BJ (cell line): ENCODE data around the gene IKBKE. TPM values are rescaled to one million over a fixed set of nuclear protein-coding genes. Genes with fewer than 3 reads are reported as not detected.

Source experiments
- CTCF ChIA-PET: fragments of 350-600 bp; formaldehyde crosslinking; extraction: SDS; loops from one replicate; lab custom pipeline; 2021; ENCODE audit warnings: antibody characterized with exemption, inconsistent platforms; lab: Yijun Ruan, JAX
- POLR2A ChIA-PET: fragments of 300-600 bp; sonication (Branson Sonifier 250); formaldehyde crosslinking; extraction: SDS; loops from one replicate; lab custom pipeline; 2021; ENCODE audit warnings: antibody characterized with exemption; lab: Charles Lee
- DNase-seq: peaks from one replicate; pipeline ENCODE4 v3.0.0-alpha.2; 2011; ENCODE audit warnings: low read depth
- H3K27me3 ChIP-seq: 2 replicates; pipeline ENCODE4 v1.6.0; 2011; ENCODE audit warnings: low read length; ENCODE audit not compliant: control insufficient read depth, insufficient read depth
- H3K36me3 ChIP-seq: 2 replicates; pipeline ENCODE4 v1.5.1; 2011; ENCODE audit warnings: low read length; ENCODE audit not compliant: control insufficient read depth, insufficient read depth
- H3K4me3 ChIP-seq: 2 replicates; pipeline ENCODE4 v1.5.1; 2011; ENCODE audit warnings: low read depth, mild to moderate bottlenecking, control low read depth, low read length
- polyA minus RNA-seq: library from RNA; depleted of rRNA, polyadenylated mRNA; stranded (reverse); fragments of >200 nt; gene quantifications from 2 replicates; pipeline ENCODE4 v1.2.3, GENCODE V29; 2011; rRNA and poly(A)+ RNA removed
- polyA plus RNA-seq: library from polyadenylated mRNA; depleted of rRNA; stranded (reverse); fragments of >200 nt; gene quantifications from 2 replicates; pipeline ENCODE4 v1.2.3, GENCODE V29; 2011; rRNA removed
- TF ChIP-seq, protein P1 (sequence below): IDR thresholded peaks from 2 replicates; pipeline ENCODE4 v1.5.1; 2011; ENCODE audit warnings: low read depth, mild to moderate bottlenecking, control low read depth, inconsistent platforms, low read length, moderate library complexity; ENCODE audit not compliant: insufficient read depth

IKBKE gene
- polyA plus RNA-seq (13.0 and 23.0 TPM in 2 replicates), polyA minus RNA-seq (18.2 and 32.1 TPM in 2 replicates)

DNA sequence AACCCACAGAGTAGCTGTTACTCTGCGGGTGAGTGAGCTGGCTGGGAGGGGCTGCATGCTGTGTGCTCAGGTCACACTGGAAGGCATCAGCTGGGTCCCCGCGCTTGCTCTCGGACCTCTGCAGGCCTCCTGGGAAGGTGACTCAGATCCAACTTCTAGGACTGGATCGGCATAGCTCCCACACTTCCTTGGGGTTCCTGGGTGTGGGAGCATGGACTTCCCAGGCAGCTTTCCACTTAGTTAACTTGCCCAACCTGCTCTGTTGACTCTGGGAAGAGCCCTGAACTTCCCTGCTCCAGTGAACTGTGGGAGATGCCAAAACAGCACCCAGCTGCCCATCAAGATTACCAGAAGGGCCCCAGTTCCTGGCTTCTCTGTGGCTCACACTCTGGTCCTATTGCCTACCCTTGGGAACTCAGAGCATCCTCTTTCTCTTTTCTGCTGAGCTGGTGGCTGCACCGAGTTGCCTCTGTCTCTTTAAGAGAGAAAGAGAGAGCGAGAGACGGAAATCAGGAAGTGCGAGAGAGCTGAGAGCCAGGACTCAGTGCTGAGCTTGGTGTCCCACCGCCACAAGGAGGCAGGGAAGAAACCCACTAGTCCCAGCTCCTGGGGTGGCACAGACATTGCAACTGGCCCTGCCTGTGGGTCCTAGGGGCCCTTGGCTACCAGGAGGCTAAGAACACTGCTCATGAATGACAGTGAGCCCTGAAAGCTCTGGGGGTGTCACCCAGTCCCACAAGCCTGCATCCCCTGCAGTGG is at the start of gene IKBKE:
Gene IKBKE (plus strand): TSS at position 544 of the 759 bp plus-strand sequence. CDS start 2,752 bp downstream, outside the sequence.
- no peak for DNase-seq
- POLR2A ChIA-PET: no interaction called here
- H3K36me3 ChIP-seq: peaks cover 10% of the 10 kb centered on the region
- H3K27me3 ChIP-seq: no peaks in the 10 kb centered on the region
- CTCF ChIA-PET: interaction anchor here (0.7 to 3.7 kb wide), 13 partner anchors 8 to 193 kb away, joined by 3 to 45 read pairs (median 4); partner anchors contain the start of gene EIF2D
- TF ChIP-seq, protein P1, sequence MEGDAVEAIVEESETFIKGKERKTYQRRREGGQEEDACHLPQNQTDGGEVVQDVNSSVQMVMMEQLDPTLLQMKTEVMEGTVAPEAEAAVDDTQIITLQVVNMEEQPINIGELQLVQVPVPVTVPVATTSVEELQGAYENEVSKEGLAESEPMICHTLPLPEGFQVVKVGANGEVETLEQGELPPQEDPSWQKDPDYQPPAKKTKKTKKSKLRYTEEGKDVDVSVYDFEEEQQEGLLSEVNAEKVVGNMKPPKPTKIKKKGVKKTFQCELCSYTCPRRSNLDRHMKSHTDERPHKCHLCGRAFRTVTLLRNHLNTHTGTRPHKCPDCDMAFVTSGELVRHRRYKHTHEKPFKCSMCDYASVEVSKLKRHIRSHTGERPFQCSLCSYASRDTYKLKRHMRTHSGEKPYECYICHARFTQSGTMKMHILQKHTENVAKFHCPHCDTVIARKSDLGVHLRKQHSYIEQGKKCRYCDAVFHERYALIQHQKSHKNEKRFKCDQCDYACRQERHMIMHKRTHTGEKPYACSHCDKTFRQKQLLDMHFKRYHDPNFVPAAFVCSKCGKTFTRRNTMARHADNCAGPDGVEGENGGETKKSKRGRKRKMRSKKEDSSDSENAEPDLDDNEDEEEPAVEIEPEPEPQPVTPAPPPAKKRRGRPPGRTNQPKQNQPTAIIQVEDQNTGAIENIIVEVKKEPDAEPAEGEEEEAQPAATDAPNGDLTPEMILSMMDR: peak; percentile 50
- peak within 1 kb of the TSS; percentile 94 for H3K4me3 ChIP-seq

DNA sequence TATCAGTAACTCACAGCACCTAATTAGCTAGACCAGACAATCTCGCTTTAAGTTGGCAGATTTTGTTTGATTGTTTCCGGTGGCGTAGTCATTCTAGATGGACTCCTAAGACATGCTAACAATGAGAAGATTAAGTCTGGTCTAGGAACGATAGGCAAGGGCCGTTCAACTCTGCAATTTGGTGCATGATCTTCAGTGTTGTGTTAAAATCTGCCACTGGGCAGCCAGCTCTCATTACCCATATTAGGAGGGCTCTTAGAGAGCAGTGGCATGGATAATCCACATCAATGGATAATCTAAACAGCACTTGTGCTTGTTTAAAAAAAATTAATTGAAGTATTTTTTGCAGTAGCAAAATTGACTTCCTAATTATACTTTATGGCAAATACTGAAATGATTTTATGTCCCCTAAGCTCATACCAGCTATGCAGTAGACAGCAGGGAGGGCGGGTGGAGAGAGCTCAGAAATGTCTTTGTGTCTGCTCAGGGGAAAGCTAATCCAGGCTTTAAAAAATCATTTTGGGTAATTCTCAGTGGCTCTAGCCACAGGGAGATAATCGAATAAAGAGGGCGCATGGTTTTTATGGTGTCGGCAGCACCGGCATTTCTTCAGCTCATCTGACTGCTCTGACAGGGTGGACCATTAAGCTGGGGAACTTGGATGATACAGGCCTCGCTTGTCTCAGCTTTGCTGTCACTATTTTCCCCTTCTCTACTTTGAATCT is 48.5 kb upstream of the IKBKE start:
- TF ChIP-seq, protein P1: no peak
- Histone ChIP-seq H3K4me3 (no peak overlapping the region), H3K27me3 (no peaks in the 10 kb centered on the region), H3K36me3 (peaks cover 1% of the 10 kb centered on the region; the same call in 1 of the 2 replicates)
- ChIA-PET POLR2A (no interaction called here), CTCF (interaction anchor here (0.9 kb wide), 2 partner anchors 25 to 39 kb away, joined by 3 read pairs; no protein-coding TSS in a partner anchor)
- no peak for DNase-seq

DNA sequence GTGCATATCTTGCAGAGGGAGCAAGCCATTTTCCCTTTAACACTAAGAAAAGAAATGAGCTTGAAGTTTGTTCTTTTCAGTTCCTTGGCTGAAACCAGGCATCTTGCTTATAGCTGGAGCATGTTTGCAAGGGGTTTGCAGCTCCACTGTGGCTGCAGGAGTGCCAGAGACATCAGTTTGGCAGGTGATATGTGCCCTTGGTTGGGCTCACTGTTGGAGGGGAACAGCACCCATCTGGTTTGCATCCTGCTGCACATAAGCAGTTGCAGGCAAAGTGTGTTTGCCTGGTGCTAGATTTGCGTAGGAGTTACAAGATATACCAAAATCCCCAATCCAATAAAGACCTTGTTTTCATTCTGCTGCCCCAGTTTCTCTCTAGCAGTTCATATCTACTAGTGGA is 47.8 kb upstream of the IKBKE start:
- POLR2A ChIA-PET: no interaction called here
- H3K27me3 ChIP-seq: no peaks in the 10 kb centered on the region
- peaks cover 3% of the 10 kb centered on the region for H3K36me3 ChIP-seq
- no peak overlapping the region for H3K4me3 ChIP-seq
- CTCF ChIA-PET: interaction anchor here (0.9 kb wide), 2 partner anchors 24 to 39 kb away, joined by 3 read pairs; no protein-coding TSS in a partner anchor
- no peak for DNase-seq
- TF ChIP-seq, protein P1: no peak

DNA sequence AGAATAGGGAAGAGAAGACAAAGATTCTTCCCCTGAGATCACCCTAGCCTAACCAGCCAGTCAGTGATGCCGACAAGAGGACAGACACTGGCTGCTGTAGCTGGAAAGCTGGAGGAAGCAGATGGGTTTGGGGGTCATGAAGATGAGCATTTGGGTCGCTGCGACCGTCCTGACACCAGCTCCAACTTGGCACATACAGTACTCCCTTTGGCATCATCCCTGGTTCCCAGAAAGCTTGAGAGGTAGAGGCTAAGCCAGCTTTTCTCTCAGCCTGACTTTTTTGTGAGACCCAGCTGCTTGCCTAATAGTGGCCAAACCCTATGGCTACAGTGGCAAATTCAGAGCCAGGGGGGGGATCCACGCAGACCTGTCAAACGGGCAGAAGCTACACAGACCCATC is 43.0 kb upstream of the IKBKE start:
- DNase-seq: no peak
- TF ChIP-seq, protein P1: no peak
- no peak overlapping the region for H3K4me3 ChIP-seq
- H3K36me3 ChIP-seq: peaks cover 6% of the 10 kb centered on the region
- ChIA-PET POLR2A (no interaction called here), CTCF (interaction anchor here (1.4 kb wide), 1 partner anchor 52 kb away, joined by 3 read pairs; no protein-coding TSS in a partner anchor)
- H3K27me3 ChIP-seq: no peaks in the 10 kb centered on the region

DNA sequence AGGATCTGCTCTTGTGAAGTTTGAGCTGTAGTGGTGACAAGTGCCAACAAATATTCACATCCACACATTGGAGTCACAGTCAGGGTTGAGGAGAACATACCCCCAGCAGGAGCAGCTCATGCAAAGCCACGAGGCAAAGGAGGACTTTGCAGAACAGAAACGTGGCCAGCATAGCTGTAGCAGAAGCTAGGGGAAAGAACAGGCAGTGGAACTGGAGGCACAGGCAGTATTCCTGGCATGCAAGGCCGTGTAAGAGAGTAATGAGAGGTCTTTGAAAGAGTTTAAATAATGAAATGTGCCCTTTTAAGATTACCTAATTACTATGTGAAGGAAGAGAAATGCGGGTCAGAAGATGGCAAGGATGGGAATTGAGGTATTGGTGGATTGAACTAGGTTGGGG is 40.9 kb upstream of the IKBKE start:
- peaks cover 6% of the 10 kb centered on the region for H3K36me3 ChIP-seq
- POLR2A ChIA-PET: no interaction called here
- DNase-seq: no peak

More for the DNA sequence above, 40.9 kb upstream of the IKBKE start:
- no peaks in the 10 kb centered on the region for H3K27me3 ChIP-seq
- no peak overlapping the region for H3K4me3 ChIP-seq
- TF ChIP-seq, protein P1: no peak
- CTCF ChIA-PET: no interaction called here
